HCT116 (cell line): Measurements from ENCODE around the gene SNX22. TPM values are rescaled to one million over a fixed set of nuclear protein-coding genes. Genes with fewer than 3 reads are reported as not detected.

Experiments used
- ATAC-seq: fragments of 200-7000 bp; cut with Tn5 transposase; 2 replicates; pipeline ENCODE4 v1.9.1; 2020; ENCODE audit warnings: mild to moderate bottlenecking, moderate library complexity
- BruUV-seq: library from RNA; stranded (reverse); fragments of 400-500 nt; replicated peaks from 2 replicates; lab custom pipeline; 2021; lab: Mats Ljungman, UMichigan
- CTCF ChIA-PET: fragments of 300-600 bp; sonication (Branson Sonifier 250); formaldehyde crosslinking; loops from one replicate; lab custom pipeline; 2021; ENCODE audit warnings: antibody characterized with exemption; lab: Charles Lee
- POLR2A ChIA-PET: fragments of 300-600, 350-600 bp; sonication (Branson Sonifier 250); formaldehyde crosslinking; loops from one replicate; lab custom pipeline; 2021; ENCODE audit warnings: antibody characterized with exemption; lab: Charles Lee
- RAD21 ChIA-PET, 2 experiments: fragments of 300-600 bp; sonication (Branson Sonifier 250); formaldehyde crosslinking; loops; one replicate each; lab custom pipeline; 2023; ENCODE audit warnings: low total read pairs in 2 of 2; ENCODE audit not compliant: uncharacterized antibody in 2 of 2, unreplicated experiment in 2 of 2, low non-redundant PET in 1 of 2; lab: Charles Lee
- DNase-seq: peaks from one replicate; pipeline ENCODE4 v3.0.0-alpha.2; 2010; ENCODE audit warnings: low read depth, low spot score
- H2AFZ ChIP-seq: fragments of 200-600 bp; shearing (Covaris generic), sonication (generic); 2 replicates; pipeline ENCODE4 v1.6.1; 2017; ENCODE audit warnings: low read depth, mixed run types, mixed read lengths, antibody characterized with exemption, low read length; ENCODE audit not compliant: poor library complexity, severe bottlenecking
- H3K27ac ChIP-seq: 2 replicates; pipeline ENCODE4 v1.5.1; 2012; ENCODE audit warnings: low read depth, low read length
- H3K27me3 ChIP-seq: fragments of 200-600 bp; sonication (generic); 2 replicates; pipeline ENCODE4 v1.6.1; 2016; ENCODE audit warnings: mixed run types, low read length, mixed read lengths; ENCODE audit not compliant: insufficient read depth
- H3K36me3 ChIP-seq, 2 experiments: fragments of 200-500 bp in 1 of 2; fragments of 200-600 bp in 1 of 2; sonication (Bioruptor generic) in 1 of 2; sonication (generic) in 1 of 2; 2 replicates each; pipeline versions ENCODE4 v1.5.1 to v1.6.1; 2014 to 2016; ENCODE audit warnings: low read length in 2 of 2, inconsistent platforms in 1 of 2, mixed read lengths in 1 of 2, mixed run types in 1 of 2; ENCODE audit not compliant: insufficient read depth in 2 of 2, control insufficient read depth in 1 of 2
- H3K4me1 ChIP-seq, 2 experiments: fragments of 200-600 bp in 1 of 2; sonication (generic) in 1 of 2; 2 replicates each; pipeline versions ENCODE4 v1.5.1 to v1.6.1; 2012 to 2017; ENCODE audit warnings: low read length in 2 of 2, inconsistent platforms in 1 of 2, mild to moderate bottlenecking in 1 of 2, mixed read lengths in 1 of 2, mixed run types in 1 of 2, moderate library complexity in 1 of 2; ENCODE audit not compliant: insufficient read depth in 2 of 2, control insufficient read depth in 1 of 2
- H3K4me2 ChIP-seq: fragments of 200-600 bp; sonication (generic); 2 replicates; pipeline ENCODE4 v1.6.1; 2017; ENCODE audit warnings: mixed run types, low read length, mixed read lengths
- H3K4me3 ChIP-seq, 2 experiments: fragments of 200-600 bp in 1 of 2; sonication (generic) in 1 of 2; replicated peaks in 1 of 2; 2 replicates each; pipeline ENCODE4 v1.5.1; 2011 to 2016; ENCODE audit warnings: low read length in 2 of 2, control low read depth in 1 of 2, low read depth in 1 of 2, mild to moderate bottlenecking in 1 of 2, mixed read lengths in 1 of 2, mixed run types in 1 of 2
- H3K79me2 ChIP-seq: fragments of 200-600 bp; sonication (generic); 2 replicates; pipeline ENCODE4 v1.6.1; 2017; ENCODE audit warnings: mild to moderate bottlenecking, mixed run types, low read length, moderate library complexity, mixed read lengths; ENCODE audit not compliant: insufficient read depth
- H3K9ac ChIP-seq: fragments of 200-600 bp; sonication (generic); 2 replicates; pipeline ENCODE4 v1.6.1; 2016; ENCODE audit warnings: low read length, mixed read lengths
- H3K9me2 ChIP-seq: fragments of 200-600 bp; sonication (generic), shearing (Covaris generic); 2 replicates; pipeline ENCODE4 v1.6.1; 2017; ENCODE audit warnings: mixed run types, mild to moderate bottlenecking, moderate library complexity; ENCODE audit not compliant: insufficient read depth
- H3K9me3 ChIP-seq, 2 experiments: fragments of 200-500 bp in 1 of 2; fragments of 200-600 bp in 1 of 2; sonication (Bioruptor generic) in 1 of 2; sonication (generic) in 1 of 2; 2 replicates each; pipeline ENCODE4 v1.6.1; 2014 to 2017; ENCODE audit warnings: low read length in 2 of 2, mixed read lengths in 2 of 2, inconsistent platforms in 1 of 2, low read depth in 1 of 2, mild to moderate bottlenecking in 1 of 2, mixed run types in 1 of 2, moderate library complexity in 1 of 2; ENCODE audit not compliant: control insufficient read depth in 1 of 2, insufficient read depth in 1 of 2
- H4K20me1 ChIP-seq: fragments of 200-600 bp; sonication (generic), shearing (Covaris generic); 2 replicates; pipeline ENCODE4 v1.6.1; 2017; ENCODE audit warnings: mixed run types, mild to moderate bottlenecking, moderate library complexity; ENCODE audit not compliant: insufficient read depth
- CBX3 ChIP-seq: IDR thresholded peaks from 2 replicates; pipeline ENCODE4 v1.6.1; 2012; ENCODE audit warnings: low read depth
- CEBPB ChIP-seq: IDR thresholded peaks from 2 replicates; pipeline ENCODE4 v1.6.1; 2012; ENCODE audit warnings: low read depth
- CTCF ChIP-seq, 3 experiments: fragments of 200-600 bp in 1 of 3; sonication (generic) in 1 of 3; IDR thresholded peaks in 2 of 3; conservative IDR thresholded peaks in 1 of 3; 2 replicates each; pipeline ENCODE4 v1.5.1; 2012 to 2017; ENCODE audit warnings: low read depth in 2 of 3, low read length in 2 of 3, antibody characterized with exemption in 1 of 3, borderline replicate concordance in 1 of 3, control low read depth in 1 of 3, mild to moderate bottlenecking in 1 of 3, mixed read lengths in 1 of 3, mixed run types in 1 of 3, moderate library complexity in 1 of 3; ENCODE audit not compliant: insufficient read depth in 1 of 3
- EGR1 ChIP-seq: IDR thresholded peaks from 2 replicates; pipeline ENCODE4 v1.6.1; 2012; ENCODE audit warnings: low read depth
- EZH2phosphoT487 ChIP-seq: fragments of 200-600 bp; IDR thresholded peaks from 2 replicates; pipeline ENCODE4 v1.6.1; 2018; ENCODE audit warnings: antibody characterized with exemption, borderline replicate concordance
- JUND ChIP-seq: IDR thresholded peaks from 2 replicates; pipeline ENCODE4 v1.6.1; 2012
- POLR2A ChIP-seq: IDR thresholded peaks from 2 replicates; pipeline ENCODE4 v1.7.0; 2011; ENCODE audit warnings: borderline replicate concordance; ENCODE audit not compliant: insufficient read depth, insufficient read length; ENCODE audit errors: extremely low read depth
- POLR2AphosphoS5 ChIP-seq: IDR thresholded peaks from 2 replicates; pipeline ENCODE4 v1.6.1; 2011; ENCODE audit warnings: mild to moderate bottlenecking, low read depth, low read length, moderate library complexity
- SIN3A ChIP-seq: IDR thresholded peaks from 2 replicates; pipeline ENCODE4 v1.6.1; 2012; ENCODE audit warnings: low read depth
- SRF ChIP-seq: IDR thresholded peaks from 2 replicates; pipeline ENCODE4 v1.6.1; 2012; ENCODE audit warnings: low read depth
- ZBTB33 ChIP-seq: IDR thresholded peaks from 2 replicates; pipeline ENCODE4 v1.6.1; 2011; ENCODE audit warnings: mild to moderate bottlenecking, low read length, moderate library complexity; ENCODE audit not compliant: insufficient replicate concordance; ENCODE audit errors: extremely low read depth
- ZFX ChIP-seq: fragments of 450-650 bp; IDR thresholded peaks from 2 replicates; pipeline ENCODE4 v1.6.1; 2017
- intact Hi-C: fragments of 100-400 bp; cut with micrococcal nuclease; formaldehyde crosslinking; loops from 2 replicates; pipeline ENCODE4 v1.10.0; 2022
- total RNA-seq: library from RNA; stranded (reverse); gene quantifications from one replicate; pipeline ENCODE4 v1.2.1, GENCODE V29; 2021; ENCODE audit not compliant: unreplicated experiment

SNX22 gene
- total RNA-seq, 1 experiment from 2014 or later, result 6.3 TPM

- ATAC-seq, result no peak
- Histone ChIP-seq H3K9ac (peak overlapping the region; percentile 88), H3K79me2 (peaks cover 47% of the 10 kb centered on the region), H3K4me2 (peak overlapping the region; percentile 97), H3K36me3 (peaks cover 29 to 37% of the 10 kb centered on the region in 2 experiments), H3K9me2 (no peaks in the 10 kb centered on the region), H3K9me3 (no peaks in the 10 kb centered on the region), H4K20me1 (no peaks in the 10 kb centered on the region; the same call in 1 of the 2 replicates), H3K4me1 (peaks cover 4 to 14% of the 10 kb centered on the region in 2 experiments; a peak in 3 of 4 replicates), H3K4me3 (peak overlapping the region; percentile 85 to 97), H2AFZ (no peak overlapping the region), H3K27me3 (no peaks in the 10 kb centered on the region), H3K27ac (peak overlapping the region; percentile 68)
- intact Hi-C loops, result loop anchor here (2.0 kb wide), 2 partner anchors 225 to 519 kb away; partner anchors contain the start of gene TRIP4
- ChIA-PET RAD21 (no interaction called here), POLR2A (interaction anchor here (1.9 to 2.5 kb wide), 2 partner anchors 8 to 12 kb away, joined by 7 to 12 read pairs; no protein-coding TSS in a partner anchor), CTCF (interaction anchor here (2.3 kb wide), 1 partner anchor 8 kb away, joined by 23 read pairs; no protein-coding TSS in a partner anchor)
- TF ChIP-seq JUND (no peak), ZFX (no peak), POLR2AphosphoS5 (no peak), EZH2phosphoT487 (no peak), CTCF (IDR thresholded peaks at IDR 0.05 in 2 of 3, conservative IDR thresholded peaks at IDR 0.05 in 1 of 3; ENCODE audit: borderline replicate concordance in 1 of 3, insufficient read depth in 1 of 3, low read depth in 2 of 3, low read length in 2 of 3) (no peak), ZBTB33 (no peak), POLR2A (no peak), CEBPB (no peak), SIN3A (no peak), CBX3 (no peak), SRF (no peak), EGR1 (no peak)
- BruUV-seq, result TSS peak; percentile 78
- DNase-seq, result no peak
Measured at GRCh38 chr15:64161688-64162477, 10.4 kb downstream of the SNX22 start.
